PFSK-1 (cell line): Measurements from ENCODE around the gene TNNI3.

Experiments
- POLR2AphosphoS5 ChIP-seq: IDR thresholded peaks from 2 replicates; pipeline ENCODE4 v1.6.1; 2012; ENCODE audit warnings: low read depth, mild to moderate bottlenecking, control low read depth, low read length, moderate library complexity
- REST ChIP-seq, 2 experiments: IDR thresholded peaks; 2 replicates each; pipeline versions ENCODE4 v1.6.1 to v1.8.0; 2011 to 2012; ENCODE audit warnings: low read depth in 2 of 2, low read length in 2 of 2, control low read depth in 1 of 2, inconsistent platforms in 1 of 2, mild to moderate bottlenecking in 1 of 2, moderate library complexity in 1 of 2; ENCODE audit not compliant: insufficient read depth in 1 of 2

- TF ChIP-seq POLR2AphosphoS5 (peak; percentile 15; the same call in 1 of the 2 replicates), REST (IDR thresholded peaks at IDR 0.05; ENCODE audit: insufficient read depth in 1 of 2, low read depth in 2 of 2, low read length in 2 of 2) (no peak)
Measured at GRCh38 chr19:55158848-55159749, 1.6 kb upstream of the TNNI3 start.
